GM19240 (cell line): ENCODE results near the gene HSF5.

Experiments
- DNase-seq: peaks from one replicate; pipeline ENCODE4 v3.0.0; 2011; ENCODE audit warnings: low spot score; ENCODE audit not compliant: insufficient read length

Gene HSF5

DNA sequence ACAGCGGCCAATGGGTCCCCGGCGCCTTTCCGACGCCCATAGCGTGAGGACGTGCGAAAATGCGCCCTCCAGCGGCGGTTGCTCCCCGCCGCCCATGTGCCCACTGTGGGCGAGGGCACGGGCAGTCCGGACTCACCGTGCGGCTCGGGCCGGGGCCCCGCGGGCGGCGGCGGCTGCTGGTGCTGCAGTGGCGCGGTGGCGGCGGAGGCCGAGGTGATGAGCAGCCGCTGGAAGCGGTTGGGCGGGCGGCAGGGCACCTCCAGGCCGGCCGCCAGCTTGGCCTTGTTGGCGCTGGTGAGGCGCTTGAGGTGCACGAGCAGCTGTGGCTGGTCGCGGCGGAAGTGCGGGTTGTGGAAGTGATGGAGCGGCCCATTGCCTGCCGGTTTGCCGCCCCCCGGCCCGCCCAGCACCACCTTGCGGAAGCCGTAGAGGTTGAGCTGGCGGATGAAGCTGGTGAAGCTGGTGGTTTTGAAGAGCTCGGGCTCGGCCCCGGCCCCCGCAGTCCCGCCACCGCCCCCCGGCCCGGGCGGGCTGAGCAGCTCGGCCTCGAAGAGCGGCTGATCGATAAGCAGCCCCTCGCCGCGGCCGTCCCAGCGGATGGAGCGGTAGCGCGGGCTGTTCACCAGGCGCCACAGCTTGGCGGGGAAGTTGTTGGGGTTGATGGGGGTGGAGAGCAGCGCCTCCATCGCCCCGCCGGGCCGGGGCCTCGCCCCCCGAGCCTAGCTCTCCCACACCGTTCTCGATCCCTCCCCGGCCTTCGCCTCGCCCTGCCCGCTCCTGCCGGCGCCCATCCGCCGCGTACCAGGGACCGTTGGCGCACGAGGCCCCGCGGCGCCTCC lies at the start of gene HSF5:
HSF5 (minus strand) TSS at position 820 of the 839 bp plus-strand sequence; CDS start at position 686, 134 bp downstream.
- no peak for DNase-seq

GRCh38 chr17:58537266-58537665 lies 49.1 kb upstream of the HSF5 start:
- DNase-seq, result no peak

- no peak for DNase-seq
Observed at GRCh38 chr17:58536542-58536941, 48.3 kb upstream of the HSF5 start.

DNA sequence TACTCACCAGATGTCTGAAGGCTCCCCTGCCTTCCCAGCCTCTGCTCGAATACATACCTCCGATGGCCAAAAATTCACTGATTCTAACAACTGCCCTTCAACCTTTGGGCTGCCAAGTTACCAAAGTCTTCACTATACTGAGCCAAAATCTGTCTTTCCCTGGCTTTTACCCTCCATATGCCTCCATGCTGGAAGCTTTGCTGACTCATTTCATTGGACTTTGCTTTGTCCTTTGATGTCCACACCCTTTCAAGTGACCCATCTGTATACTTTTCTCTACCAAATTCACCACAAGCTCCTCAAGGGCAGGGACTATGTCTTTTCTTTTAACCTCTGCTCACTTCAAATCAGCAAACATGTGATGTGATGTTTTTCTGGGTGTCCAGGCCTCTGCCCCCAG lies 47.2 kb upstream of the HSF5 start:
- DNase-seq, result no peak

GRCh38 chr17:58534901-58535421 lies 46.8 kb upstream of the HSF5 start:
- no peak for DNase-seq

DNA sequence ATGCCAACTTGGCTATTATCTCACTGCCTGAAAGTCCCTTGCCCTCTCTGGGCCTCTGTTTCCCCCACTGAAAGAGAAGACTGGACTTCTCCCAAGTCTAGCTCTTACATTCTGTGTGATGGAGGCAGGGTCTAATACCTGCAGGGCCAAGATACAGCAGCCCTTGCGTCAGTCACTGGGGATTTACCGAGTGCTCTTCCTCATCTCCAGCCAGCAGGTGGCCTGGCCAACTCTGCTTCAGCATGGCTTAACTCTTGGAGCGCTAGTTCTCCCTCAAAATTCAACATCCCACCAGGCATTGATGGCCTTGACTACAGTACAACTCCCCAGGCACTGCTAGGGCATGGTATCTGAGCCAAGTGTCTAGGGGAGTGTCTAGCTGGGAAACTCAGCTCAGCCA lies 46.1 kb upstream of the HSF5 start:
- no peak for DNase-seq

DNA sequence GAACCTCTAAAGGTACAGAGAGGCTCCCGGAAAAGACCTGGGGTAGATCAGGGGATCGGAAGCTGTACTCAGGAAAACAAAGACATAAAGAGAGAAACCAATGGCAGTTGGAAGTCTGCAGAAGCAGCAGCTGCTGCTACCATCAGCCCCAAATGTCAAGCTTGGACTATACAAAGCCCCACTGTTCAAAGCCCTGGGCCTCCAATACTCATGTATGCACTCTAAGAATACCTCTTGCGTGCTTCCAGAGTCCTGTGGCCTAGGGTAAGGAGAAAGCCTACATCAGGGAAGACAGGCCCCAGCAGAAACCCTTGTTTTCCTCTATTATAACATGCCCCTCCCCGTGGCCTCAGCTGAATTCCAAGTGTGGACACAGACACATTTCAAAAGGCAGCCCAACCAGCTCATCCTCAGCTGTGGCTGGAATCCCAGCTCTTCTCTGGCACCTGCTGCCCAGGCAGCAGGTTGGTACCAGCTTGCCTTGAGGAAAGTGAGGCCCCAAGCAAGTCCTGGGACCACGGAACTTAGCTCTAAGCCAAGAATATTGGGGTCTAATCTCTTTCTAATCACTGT lies 45.5 kb upstream of the HSF5 start:
- no peak for DNase-seq

- no peak for DNase-seq
Observed at GRCh38 chr17:58532555-58532951, 44.3 kb upstream of the HSF5 start.

GRCh38 chr17:58531661-58532554 lies 43.7 kb upstream of the HSF5 start:
- DNase-seq, result no peak

GRCh38 chr17:58531122-58531521 lies 42.9 kb upstream of the HSF5 start:
- DNase-seq, result no peak

DNA sequence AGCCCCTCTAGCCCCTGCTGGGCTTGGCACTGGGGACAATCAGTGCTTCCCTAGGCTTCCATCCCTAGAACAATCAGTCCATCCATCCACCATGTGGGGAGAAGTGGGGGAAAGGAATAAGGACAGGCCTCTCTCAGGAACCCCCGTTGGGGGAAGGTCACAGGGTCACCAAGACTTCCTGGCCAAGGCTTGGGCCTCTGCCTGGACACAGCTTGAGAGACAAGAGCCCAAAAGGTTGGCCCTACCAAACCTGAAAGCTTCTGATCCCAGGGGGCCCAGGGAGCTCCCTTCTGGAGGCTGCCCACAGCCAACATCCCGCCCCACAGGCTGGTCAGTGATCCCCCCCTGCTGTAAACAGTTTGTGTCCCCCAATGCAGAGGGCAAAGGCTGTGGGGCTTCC lies 42.4 kb upstream of the HSF5 start:
- DNase-seq, result no peak

DNA sequence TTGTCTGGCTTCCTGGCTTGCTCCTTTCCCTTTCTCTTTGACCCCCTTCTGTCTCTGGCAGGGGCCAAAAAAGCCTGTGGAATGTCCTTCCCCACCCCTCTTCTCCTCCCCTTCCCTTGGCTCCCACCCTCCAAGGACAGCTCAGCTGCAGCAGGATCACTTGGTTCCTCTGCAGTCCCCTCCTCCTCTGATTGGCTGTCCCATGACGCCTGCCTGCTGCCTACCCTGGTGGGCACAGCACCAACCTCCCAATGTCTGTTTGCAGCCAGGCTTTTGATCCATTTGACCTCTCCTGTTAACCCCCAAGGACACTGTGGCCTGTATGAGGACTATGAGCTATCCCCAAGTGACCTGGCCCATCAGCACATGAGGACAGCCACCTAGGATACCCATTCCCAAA lies 41.1 kb upstream of the HSF5 start:
- DNase-seq, result no peak

GRCh38 chr17:58528443-58528842 lies 40.2 kb upstream of the HSF5 start:
- DNase-seq, result no peak

GRCh38 chr17:58527949-58528348 lies 39.7 kb upstream of the HSF5 start:
- no peak for DNase-seq

GRCh38 chr17:58527306-58527705 lies 39.1 kb upstream of the HSF5 start:
- DNase-seq, result no peak

DNA sequence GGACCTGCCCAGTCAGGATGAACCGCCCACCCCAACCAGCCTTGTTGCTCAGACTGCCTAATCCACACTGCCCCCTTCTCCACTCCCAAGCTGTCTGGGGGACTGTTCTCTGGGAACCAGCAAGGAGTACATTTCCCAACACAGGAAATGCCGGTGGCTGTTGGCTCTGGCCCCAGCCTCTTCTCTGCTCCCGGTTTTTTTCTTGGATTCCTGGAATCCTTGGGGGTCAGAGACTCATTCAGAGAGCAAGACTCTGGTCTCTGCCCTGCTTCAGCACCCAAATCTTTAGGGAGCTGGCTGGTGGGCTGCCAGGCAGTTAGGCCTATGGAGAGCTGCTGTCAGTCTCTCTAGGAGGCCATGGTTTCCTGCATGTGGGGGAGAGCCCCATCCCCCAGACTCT lies 37.0 kb upstream of the HSF5 start:
- no peak for DNase-seq

- DNase-seq, result no peak
Observed at GRCh38 chr17:58521680-58522079, 33.5 kb upstream of the HSF5 start.

DNA sequence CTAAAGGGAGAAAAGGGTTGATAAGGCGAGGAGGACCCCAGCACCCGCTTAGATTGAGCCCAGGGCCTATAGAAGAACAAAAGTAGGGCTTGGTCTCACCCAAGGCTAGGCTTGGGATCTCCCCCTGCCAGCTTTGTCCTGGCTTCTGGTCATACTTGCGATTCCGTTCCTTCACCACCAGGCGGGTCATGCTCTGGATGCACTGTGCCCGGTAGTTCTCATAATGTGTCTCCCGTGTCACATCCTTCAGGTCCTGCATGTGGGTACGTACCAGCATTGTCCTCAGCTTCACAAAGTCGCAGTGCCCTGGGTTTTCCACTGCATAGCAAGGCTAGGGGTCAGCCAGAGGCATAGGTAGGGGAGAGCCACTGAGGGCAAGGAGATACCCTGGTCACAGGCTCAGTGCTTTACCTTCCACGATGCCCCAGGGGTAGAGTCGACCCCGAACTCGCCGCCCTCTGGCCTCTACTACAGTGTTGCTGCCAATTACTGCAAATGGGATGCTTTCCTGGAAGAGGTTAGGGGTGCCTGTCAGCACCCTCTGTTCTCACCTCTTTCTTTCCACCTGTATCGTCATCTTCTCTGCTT lies 32.7 kb upstream of the HSF5 start:
- no peak for DNase-seq

GRCh38 chr17:58517928-58518609 lies 29.9 kb upstream of the HSF5 start:
- DNase-seq, result peak; percentile 92

DNA sequence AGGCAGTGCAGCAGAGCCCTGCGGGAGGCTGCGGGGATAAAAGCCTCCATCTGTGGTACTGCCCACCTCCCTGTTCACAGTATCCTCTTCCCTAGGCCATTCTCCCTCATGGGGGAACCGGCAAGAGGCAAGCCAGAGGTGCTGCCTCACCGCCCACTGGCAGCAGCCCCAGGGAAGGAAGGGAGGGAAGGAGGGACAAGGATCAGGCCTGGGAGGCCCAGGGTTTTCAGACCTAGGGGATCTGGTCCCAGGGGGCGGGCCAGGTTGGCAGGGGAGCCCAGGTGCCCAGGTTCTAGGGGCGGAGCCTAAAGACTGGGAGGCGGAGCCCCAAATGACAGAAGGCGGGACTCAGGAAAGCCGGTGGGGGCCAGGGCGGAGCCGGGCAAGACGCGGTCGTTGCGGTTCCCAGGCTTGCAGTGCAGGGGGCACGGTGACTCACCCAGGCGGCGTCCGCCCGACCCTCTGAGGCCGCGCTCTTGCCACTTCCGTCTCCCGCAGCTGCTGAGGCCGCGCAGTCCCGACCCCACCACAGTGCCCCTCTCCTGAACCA lies 29.2 kb upstream of the HSF5 start:
- no peak for DNase-seq
